T-cell (primary cell): ENCODE measurements around the gene ADAMTS14. TPM values are rescaled to one million over a fixed set of nuclear protein-coding genes. Genes with fewer than 3 reads are reported as not detected.
"Not testable (repeated sequence)": the region's sequence is repeated elsewhere in the genome, so short reads cannot be mapped to it uniquely, and the experiment has no call there.

ENCODE experiments used
- ATAC-seq, 4 experiments: fragments of 200-7000 bp in 3 of 4; fragments of 150-1000 bp in 1 of 4; cut with Tn5 transposase; replicated peaks in 1 of 4; 1 replicate in 3 of 4; 2 replicates in 1 of 4; pipeline ENCODE4 v1.10.0; 2021; ENCODE audit warnings: moderate library complexity in 3 of 4, mild to moderate bottlenecking in 2 of 4, moderate number of reproducible peaks in 1 of 4
- CTCF ChIA-PET, 2 donors: fragments of 300-600 bp; sonication (Branson Sonifier 250); formaldehyde crosslinking; loops; one replicate each; lab custom pipeline; 2022; ENCODE audit warnings: antibody characterized with exemption in 2 of 2; lab: Charles Lee
- POLR2A ChIA-PET, 2 donors: fragments of 300-600 bp; sonication (Branson Sonifier 250); formaldehyde crosslinking; loops; one replicate each; lab custom pipeline; 2022; ENCODE audit warnings: antibody characterized with exemption in 2 of 2; lab: Charles Lee
- DNase-seq, 35 experiments: peaks; one replicate each; pipeline versions ENCODE4 v3.0.0 to v3.0.0-alpha.2; 2013 to 2023
- H3K27ac ChIP-seq: one replicate; pipeline ENCODE4 v1.5.1; 2013; ENCODE audit warnings: low read length
- H3K27me3 ChIP-seq, 2 experiments: replicated peaks in 1 of 2; 1 replicate in 1 of 2; 2 replicates in 1 of 2; pipeline versions ENCODE4 v1.6.1 to v1.7.0; 2013; ENCODE audit warnings: low read length in 1 of 2, mixed read lengths in 1 of 2; ENCODE audit not compliant: control insufficient read depth in 2 of 2, insufficient read depth in 2 of 2; ENCODE audit errors: extremely low read depth in 1 of 2
- H3K36me3 ChIP-seq, 2 donors: 1 replicate in 1 of 2; 2 replicates in 1 of 2; pipeline versions ENCODE4 v1.6.1 to v1.7.0; 2013; ENCODE audit warnings: low read length in 1 of 2; ENCODE audit not compliant: control insufficient read depth in 2 of 2, insufficient read depth in 1 of 2; ENCODE audit errors: extremely low read depth in 1 of 2
- H3K4me1 ChIP-seq, 2 experiments: 1 replicate in 1 of 2; 2 replicates in 1 of 2; pipeline versions ENCODE4 v1.6.1 to v1.7.0; 2013; ENCODE audit warnings: low read length in 2 of 2, mixed read lengths in 1 of 2; ENCODE audit not compliant: insufficient read depth in 2 of 2, control insufficient read depth in 1 of 2; ENCODE audit errors: extremely low read depth in 1 of 2
- H3K4me3 ChIP-seq, 2 donors: 1 replicate in 1 of 2; 2 replicates in 1 of 2; pipeline versions ENCODE4 v1.5.1 to v1.7.0; 2013; ENCODE audit warnings: mild to moderate bottlenecking in 2 of 2, low read length in 1 of 2, moderate library complexity in 1 of 2; ENCODE audit not compliant: control insufficient read depth in 1 of 2; ENCODE audit errors: extremely low read depth in 1 of 2
- H3K9me3 ChIP-seq: 2 replicates; pipeline ENCODE4 v1.7.0; 2013
- H3K27ac Mint-ChIP-seq, 2 donors: one replicate each; pipeline ENCODE4 v1.8.0; 2020 to 2021; ENCODE audit warnings: mild to moderate bottlenecking in 2 of 2, mixed read lengths in 2 of 2
- H3K27me3 Mint-ChIP-seq, 2 donors: one replicate each; pipeline ENCODE4 v1.8.0; 2021 to 2022; ENCODE audit warnings: mixed read lengths in 2 of 2
- H3K36me3 Mint-ChIP-seq: one replicate; pipeline ENCODE4 v1.8.0; 2021; ENCODE audit warnings: mixed read lengths
- H3K4me1 Mint-ChIP-seq, 3 donors: one replicate each; pipeline ENCODE4 v1.8.0; 2020 to 2022; ENCODE audit warnings: mixed read lengths in 3 of 3, mild to moderate bottlenecking in 1 of 3
- H3K4me3 Mint-ChIP-seq, 3 donors: one replicate each; pipeline ENCODE4 v1.8.0; 2020 to 2022; ENCODE audit warnings: mild to moderate bottlenecking in 3 of 3, mixed read lengths in 3 of 3, moderate library complexity in 3 of 3
- H3K9me3 Mint-ChIP-seq, 3 donors: one replicate each; pipeline ENCODE4 v1.8.0; 2020 to 2022; ENCODE audit warnings: mixed read lengths in 3 of 3
- WGBS: methylation state at CpG from one replicate; pipeline ENCODE4 v1.1.5; 2013; ENCODE audit warnings: missing lambda C conversion rate; ENCODE audit not compliant: insufficient coverage; 5-methylcytosine and 5-hydroxymethylcytosine counted together
- total RNA-seq, 35 experiments: library from RNA in 6 of 35; stranded (reverse) in 6 of 35; fragments of 120-200 nt in 1 of 35; gene quantifications; one replicate each; pipeline versions ENCODE4 v1.2.1 to v1.2.4 and lab custom pipeline; 2013 to 2026

ADAMTS14 gene
- total RNA-seq, 5 donors from 2014 or later (not counting 1 experiment from before 2014, with no cell fraction given) = 0.09 to 0.13 (median 0.10) TPM; not detected in 1

DNA sequence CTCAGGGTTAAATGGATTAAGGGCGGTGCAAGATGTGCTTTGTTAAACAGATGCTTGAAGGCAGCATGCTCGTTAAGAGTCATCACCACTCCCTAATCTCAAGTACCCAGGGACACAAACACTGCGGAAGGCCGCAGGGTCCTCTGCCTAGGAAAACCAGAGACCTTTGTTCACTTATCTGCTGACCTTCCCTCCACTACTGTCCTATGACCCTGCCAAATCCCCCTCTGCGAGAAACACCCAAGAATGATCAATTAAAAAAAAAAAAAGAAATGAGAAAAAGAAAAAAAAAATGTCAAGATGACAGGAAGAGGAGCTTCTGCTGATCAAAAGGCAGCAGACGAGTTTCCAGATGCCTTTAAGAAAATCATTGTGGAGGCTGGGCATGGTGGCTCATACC, 40.6 kb upstream of the ADAMTS14 start:
- H3K9me3 ChIP-seq, H3K27ac Mint-ChIP-seq, POLR2A ChIA-PET, H3K4me1 ChIP-seq, H3K4me1 Mint-ChIP-seq, H3K4me3 Mint-ChIP-seq, H3K36me3 Mint-ChIP-seq, ATAC-seq, H3K36me3 ChIP-seq, DNase-seq, H3K27me3 Mint-ChIP-seq, H3K27ac ChIP-seq, H3K4me3 ChIP-seq, CTCF ChIA-PET, H3K27me3 ChIP-seq: not testable (repeated sequence)
- 25% methylated on average over 1 of the region's 6 CpGs for WGBS
- peaks cover 7 to 12% (median 9%) of the 10 kb centered on the region in 3 donors for H3K9me3 Mint-ChIP-seq

GRCh38 chr10:70634011-70634410, 38.3 kb upstream of the ADAMTS14 start:
- no peaks in the 10 kb centered on the region for H3K9me3 ChIP-seq

GRCh38 chr10:70634515-70634914, 37.8 kb upstream of the ADAMTS14 start:
- H3K4me1 Mint-ChIP-seq, DNase-seq, H3K27me3 Mint-ChIP-seq, CTCF ChIA-PET, H3K4me3 Mint-ChIP-seq, H3K9me3 Mint-ChIP-seq, H3K27ac ChIP-seq, H3K36me3 Mint-ChIP-seq, H3K4me1 ChIP-seq, H3K9me3 ChIP-seq, H3K36me3 ChIP-seq, H3K4me3 ChIP-seq, ATAC-seq, POLR2A ChIA-PET, H3K27ac Mint-ChIP-seq: not testable (repeated sequence)
- WGBS = 99% methylated on average over 5 of the region's 5 CpGs
- H3K27me3 ChIP-seq = peaks cover 0 to 10% of the 10 kb centered on the region in 2 experiments

More at GRCh38 chr10:70634011-70634410, 38.3 kb upstream of the ADAMTS14 start:
- ATAC-seq (no peak), DNase-seq (no peak)
- Histone ChIP-seq H3K27ac (no peak overlapping the region), H3K4me1 (no peaks in the 10 kb centered on the region), H3K4me3 (no peak overlapping the region), H3K27me3 (peaks cover 0 to 10% of the 10 kb centered on the region in 2 experiments), H3K36me3 (no peaks in the 10 kb centered on the region)
- H3K27ac Mint-ChIP-seq = no peak overlapping the region
- H3K36me3 Mint-ChIP-seq = no peaks in the 10 kb centered on the region
- 80% methylated on average over 4 of the region's 4 CpGs for WGBS
- POLR2A ChIA-PET = no interaction called here
- H3K4me3 Mint-ChIP-seq = no peak overlapping the region
- H3K27me3 Mint-ChIP-seq = peaks cover 0 to 3% of the 10 kb centered on the region in 2 donors
- no peaks in the 10 kb centered on the region for H3K4me1 Mint-ChIP-seq
- CTCF ChIA-PET = no interaction called here
- peaks cover 4 to 8% (median 7%) of the 10 kb centered on the region in 3 donors for H3K9me3 Mint-ChIP-seq

- H3K9me3 ChIP-seq, ATAC-seq, H3K27ac Mint-ChIP-seq, H3K27ac ChIP-seq, H3K36me3 ChIP-seq, DNase-seq, H3K4me3 Mint-ChIP-seq, H3K27me3 ChIP-seq, H3K4me3 ChIP-seq, H3K27me3 Mint-ChIP-seq, H3K4me1 ChIP-seq, H3K9me3 Mint-ChIP-seq, H3K4me1 Mint-ChIP-seq, CTCF ChIA-PET, POLR2A ChIA-PET, H3K36me3 Mint-ChIP-seq: not testable (repeated sequence)
- WGBS = 83% methylated on average over 1 of the region's 7 CpGs
Observed at GRCh38 chr10:70639640-70640383, 32.5 kb upstream of the ADAMTS14 start.

GRCh38 chr10:70643272-70643671, 29.0 kb upstream of the ADAMTS14 start:
- H3K4me1 Mint-ChIP-seq, ATAC-seq, H3K9me3 Mint-ChIP-seq, DNase-seq, H3K36me3 Mint-ChIP-seq, H3K27ac ChIP-seq, H3K4me3 ChIP-seq, H3K4me1 ChIP-seq, H3K27me3 Mint-ChIP-seq, CTCF ChIA-PET, POLR2A ChIA-PET, H3K27ac Mint-ChIP-seq, H3K36me3 ChIP-seq, H3K9me3 ChIP-seq, H3K4me3 Mint-ChIP-seq: not testable (repeated sequence)
- peaks cover 0 to 11% of the 10 kb centered on the region in 2 experiments for H3K27me3 ChIP-seq
- no CpG with 5 or more reads among the region's 3 CpGs for WGBS

DNA sequence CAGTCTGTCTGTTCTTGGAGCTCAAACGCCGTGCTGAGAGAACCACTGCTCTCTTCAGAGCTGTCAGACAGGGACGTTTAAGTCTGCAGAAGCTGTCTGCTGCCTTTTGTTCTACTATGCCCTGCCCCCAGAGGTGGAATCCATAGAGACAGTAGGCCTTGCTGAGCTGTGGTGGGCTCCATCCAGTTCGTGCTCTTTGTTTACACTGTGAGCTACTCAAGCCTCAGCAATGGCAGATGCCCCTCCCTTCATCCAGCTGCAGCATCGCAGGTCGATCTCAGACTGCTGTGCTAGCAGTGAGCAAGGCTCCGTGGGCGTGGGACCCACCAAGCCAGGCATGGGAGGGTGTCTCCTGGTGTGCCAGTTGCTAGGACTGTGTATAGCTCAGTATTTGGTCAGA, 27.3 kb upstream of the ADAMTS14 start:
- Mint-ChIP-seq H3K27me3 (peaks cover 0 to 11% of the 10 kb centered on the region in 2 donors), H3K9me3 (peaks cover 3 to 17% (median 16%) of the 10 kb centered on the region in 3 donors)
- H3K4me3 ChIP-seq, DNase-seq, H3K4me1 Mint-ChIP-seq, H3K36me3 Mint-ChIP-seq, H3K27ac ChIP-seq, CTCF ChIA-PET, H3K27ac Mint-ChIP-seq, H3K4me3 Mint-ChIP-seq, H3K4me1 ChIP-seq, H3K9me3 ChIP-seq, H3K36me3 ChIP-seq, POLR2A ChIA-PET, ATAC-seq: not testable (repeated sequence)
- H3K27me3 ChIP-seq = peaks cover 0 to 15% of the 10 kb centered on the region in 2 experiments
- WGBS = 100% methylated on average over 1 of the region's 8 CpGs
